Mononuclear cell (primary cell): ENCODE results near the gene LRRC8C. TPM values are rescaled to one million over a fixed set of nuclear protein-coding genes. Genes with fewer than 3 reads are reported as not detected.

Experiments used
- H3K27me3 ChIP-seq: 2 replicates; pipeline ENCODE4 v1.6.0; 2011; ENCODE audit warnings: low read length, control low read depth; ENCODE audit not compliant: insufficient read depth
- H3K4me1 ChIP-seq: 2 replicates; pipeline ENCODE4 v1.5.1; 2011; ENCODE audit warnings: mild to moderate bottlenecking, low read length, control low read depth; ENCODE audit not compliant: insufficient read depth
- H3K4me3 ChIP-seq: 2 replicates; pipeline ENCODE4 v1.5.1; 2011; ENCODE audit warnings: mild to moderate bottlenecking, low read length, moderate library complexity
- H3K9me3 ChIP-seq: 2 replicates; pipeline ENCODE4 v1.5.1; 2011; ENCODE audit warnings: low read depth, mild to moderate bottlenecking, control low read depth, low read length
- total RNA-seq: library from RNA; depleted of rRNA; stranded (reverse); fragments of >200 nt; gene quantifications from one replicate; pipeline ENCODE4 v1.2.3, GENCODE V29; 2012

Gene LRRC8C
- total RNA-seq, 1 donor = 46.0 TPM

- Histone ChIP-seq H3K4me1 (peaks cover 92% of the 10 kb centered on the region), H3K4me3 (no peak overlapping the region), H3K27me3 (no peaks in the 10 kb centered on the region), H3K9me3 (no peaks in the 10 kb centered on the region)
Measured at GRCh38 chr1:89757532-89757931, 124.6 kb downstream of the LRRC8C start.

GRCh38 chr1:89758156-89758555, 125.2 kb downstream of the LRRC8C start:
- Histone ChIP-seq H3K9me3 (no peaks in the 10 kb centered on the region), H3K4me1 (peaks cover 96% of the 10 kb centered on the region), H3K4me3 (no peak overlapping the region)

GRCh38 chr1:89759036-89759435, 126.1 kb downstream of the LRRC8C start:
- Histone ChIP-seq H3K9me3 (no peaks in the 10 kb centered on the region), H3K27me3 (no peaks in the 10 kb centered on the region), H3K4me1 (peaks cover 93% of the 10 kb centered on the region), H3K4me3 (no peak overlapping the region)

More at GRCh38 chr1:89758156-89758555, 125.2 kb downstream of the LRRC8C start:
- no peaks in the 10 kb centered on the region for H3K27me3 ChIP-seq

- Histone ChIP-seq H3K4me3 (no peak overlapping the region), H3K4me1 (peaks cover 78% of the 10 kb centered on the region), H3K27me3 (no peaks in the 10 kb centered on the region), H3K9me3 (no peaks in the 10 kb centered on the region)
Measured at GRCh38 chr1:89760496-89760895, 127.6 kb downstream of the LRRC8C start.

- H3K9me3 ChIP-seq = no peaks in the 10 kb centered on the region
- peaks cover 70% of the 10 kb centered on the region for H3K4me1 ChIP-seq
- H3K27me3 ChIP-seq = no peaks in the 10 kb centered on the region
- no peak overlapping the region for H3K4me3 ChIP-seq
Measured at GRCh38 chr1:89761338-89761737, 128.4 kb downstream of the LRRC8C start.

GRCh38 chr1:89761901-89762300, 129.0 kb downstream of the LRRC8C start:
- no peaks in the 10 kb centered on the region for H3K9me3 ChIP-seq
- no peak overlapping the region for H3K4me3 ChIP-seq
- peaks cover 64% of the 10 kb centered on the region for H3K4me1 ChIP-seq
- H3K27me3 ChIP-seq = no peaks in the 10 kb centered on the region

- no peaks in the 10 kb centered on the region for H3K9me3 ChIP-seq
- no peaks in the 10 kb centered on the region for H3K27me3 ChIP-seq
- H3K4me3 ChIP-seq = no peak overlapping the region
- peaks cover 59% of the 10 kb centered on the region for H3K4me1 ChIP-seq
Measured at GRCh38 chr1:89762386-89762778, 129.5 kb downstream of the LRRC8C start.

GRCh38 chr1:89762779-89763648, 130.1 kb downstream of the LRRC8C start:
- Histone ChIP-seq H3K4me1 (peaks cover 53% of the 10 kb centered on the region), H3K9me3 (no peaks in the 10 kb centered on the region), H3K4me3 (peak overlapping the region; percentile 30)

GRCh38 chr1:89763649-89763986, 130.7 kb downstream of the LRRC8C start:
- Histone ChIP-seq H3K4me1 (peaks cover 47% of the 10 kb centered on the region), H3K9me3 (no peaks in the 10 kb centered on the region), H3K4me3 (peak overlapping the region; percentile 30), H3K27me3 (no peaks in the 10 kb centered on the region)

More at GRCh38 chr1:89762779-89763648, 130.1 kb downstream of the LRRC8C start:
- no peaks in the 10 kb centered on the region for H3K27me3 ChIP-seq

GRCh38 chr1:89765774-89766173, 132.9 kb downstream of the LRRC8C start:
- Histone ChIP-seq H3K9me3 (no peaks in the 10 kb centered on the region), H3K4me3 (no peak overlapping the region), H3K27me3 (no peaks in the 10 kb centered on the region), H3K4me1 (peaks cover 27% of the 10 kb centered on the region)

- Histone ChIP-seq H3K4me3 (no peak overlapping the region), H3K4me1 (peaks cover 15% of the 10 kb centered on the region), H3K9me3 (no peaks in the 10 kb centered on the region), H3K27me3 (no peaks in the 10 kb centered on the region)
Measured at GRCh38 chr1:89767618-89768017, 134.7 kb downstream of the LRRC8C start.

Other genes starting within 250 kb of the LRRC8C start
- 25.3 TPM for gene LRRC8B, start 108.3 kb upstream of the LRRC8C start, total RNA-seq
- 19.6 TPM for gene LRRC8D, start 187.9 kb downstream of the LRRC8C start, total RNA-seq